G401 (cell line): ENCODE data around the gene ZCCHC12. TPM values are rescaled to one million over a fixed set of nuclear protein-coding genes. Genes with fewer than 3 reads are reported as not detected.

ENCODE experiments used
- DNase-seq: peaks from one replicate; pipeline ENCODE4 v3.0.0-alpha.2; 2015; ENCODE audit warnings: low spot score
- in situ Hi-C: cut with HindIII; loops from 2 replicates; pipeline ENCODE4 v1.10.0; 2016; ENCODE audit warnings: low sequenced_read_pairs, mixed read lengths
- total RNA-seq: library from RNA; depleted of rRNA; stranded (reverse); fragments of >200 nt; shearing (Covaris generic); gene quantifications from 2 replicates; pipeline ENCODE4 v1.2.3, GENCODE V29; 2014; rRNA removed

ZCCHC12 gene
- total RNA-seq, 1 experiment from 2014 or later, result not detected

- in situ Hi-C loops, result no loop called here
Observed at GRCh38 chrX:118864063-118864635, 40.5 kb downstream of the ZCCHC12 start.

GRCh38 chrX:118865231-118865630 lies 41.6 kb downstream of the ZCCHC12 start:
- in situ Hi-C loops, result no loop called here
- DNase-seq, result no peak

More at GRCh38 chrX:118864063-118864635, 40.5 kb downstream of the ZCCHC12 start:
- peak; percentile 74 for DNase-seq

DNA sequence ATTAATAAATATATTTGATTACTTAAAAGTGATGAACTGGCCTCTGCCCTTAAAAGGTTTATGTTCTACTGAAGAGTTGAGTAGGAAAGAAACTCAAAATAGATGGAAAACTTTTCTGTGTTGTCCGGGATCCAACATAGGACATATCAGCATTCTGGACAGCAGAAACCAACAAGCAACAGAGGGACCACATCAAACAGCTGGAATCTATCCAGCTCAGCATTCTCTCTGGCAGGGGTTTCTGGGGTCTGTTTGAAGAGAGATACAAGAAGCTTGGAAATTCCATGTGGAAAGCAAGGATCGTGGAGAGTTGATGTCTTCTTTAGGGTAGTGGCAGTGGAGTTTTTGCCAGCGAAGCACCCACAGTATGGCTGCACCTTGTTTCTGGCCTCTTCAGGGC lies 43.6 kb downstream of the ZCCHC12 start:
- in situ Hi-C loops, result no loop called here

GRCh38 chrX:118872102-118872566 lies 48.5 kb downstream of the ZCCHC12 start:
- in situ Hi-C loops, result no loop called here
- DNase-seq, result peak; percentile 87

More for the DNA sequence above, 43.6 kb downstream of the ZCCHC12 start:
- no peak for DNase-seq

Other genes starting within 250 kb of the ZCCHC12 start
- 25.0 and 29.7 TPM in 2 replicates for gene IL13RA1, start 96.2 kb upstream of the ZCCHC12 start, total RNA-seq
- 0.37 TPM in 1 of 2 replicates, not detected in the other for gene LONRF3, start 150.8 kb downstream of the ZCCHC12 start, total RNA-seq
- not detected in 2 replicates for gene CT47C1, start 249.2 kb downstream of the ZCCHC12 start, total RNA-seq